Measurements from ENCODE around the gene FRY. TPM values are rescaled to one million over a fixed set of nuclear protein-coding genes. Genes with fewer than 3 reads are reported as not detected.

The FRY gene
- polyA plus RNA-seq, 1 donor = 49.9 TPM

GRCh38 chr13:32174366-32174765 lies 142.8 kb downstream of the FRY start:
- no peak for DNase-seq

- peak; percentile 31 for DNase-seq
These were observed 143.7 kb downstream of the FRY start for GRCh38 chr13:32175307-32175706.

GRCh38 chr13:32175943-32176342 lies 144.4 kb downstream of the FRY start:
- DNase-seq = no peak

GRCh38 chr13:32176696-32177095 lies 145.1 kb downstream of the FRY start:
- DNase-seq = no peak

GRCh38 chr13:32178763-32179162 lies 147.2 kb downstream of the FRY start:
- DNase-seq = no peak

- DNase-seq = no peak
These were observed 148.1 kb downstream of the FRY start for GRCh38 chr13:32179708-32180107.

GRCh38 chr13:32187651-32188050 lies 156.1 kb downstream of the FRY start:
- DNase-seq = no peak

GRCh38 chr13:32191452-32191998 lies 160.0 kb downstream of the FRY start:
- no peak for DNase-seq

GRCh38 chr13:32195713-32196112 lies 164.1 kb downstream of the FRY start:
- no peak for DNase-seq

GRCh38 chr13:32199168-32199567 lies 167.6 kb downstream of the FRY start:
- DNase-seq = no peak

- no peak for DNase-seq
These were observed 169.2 kb downstream of the FRY start for GRCh38 chr13:32200741-32201140.

GRCh38 chr13:32201809-32202208 lies 170.2 kb downstream of the FRY start:
- no peak for DNase-seq

- DNase-seq = no peak
These were observed 170.7 kb downstream of the FRY start for GRCh38 chr13:32202268-32202667.

- DNase-seq = no peak
These were observed 171.6 kb downstream of the FRY start for GRCh38 chr13:32203221-32203620.

- no peak for DNase-seq
These were observed 172.2 kb downstream of the FRY start for GRCh38 chr13:32203736-32204135.

GRCh38 chr13:32205431-32206096 lies 174.0 kb downstream of the FRY start:
- DNase-seq = no peak

- no peak for DNase-seq
These were observed 174.6 kb downstream of the FRY start for GRCh38 chr13:32206097-32206740.

- no peak for DNase-seq
These were observed 177.3 kb downstream of the FRY start for GRCh38 chr13:32208860-32209259.

- DNase-seq = no peak
These were observed 178.1 kb downstream of the FRY start for GRCh38 chr13:32209652-32210051.

- no peak for DNase-seq
These were observed 178.5 kb downstream of the FRY start for GRCh38 chr13:32210101-32210500.

- DNase-seq = no peak
These were observed 180.2 kb downstream of the FRY start for GRCh38 chr13:32211813-32212212.

GRCh38 chr13:32212421-32212820 lies 180.8 kb downstream of the FRY start:
- DNase-seq = no peak

GRCh38 chr13:32213626-32214025 lies 182.1 kb downstream of the FRY start:
- DNase-seq = no peak

- DNase-seq = no peak
These were observed 182.5 kb downstream of the FRY start for GRCh38 chr13:32214071-32214470.
